ENCODE data around the gene ZNF697.

ZNF697 gene

DNA sequence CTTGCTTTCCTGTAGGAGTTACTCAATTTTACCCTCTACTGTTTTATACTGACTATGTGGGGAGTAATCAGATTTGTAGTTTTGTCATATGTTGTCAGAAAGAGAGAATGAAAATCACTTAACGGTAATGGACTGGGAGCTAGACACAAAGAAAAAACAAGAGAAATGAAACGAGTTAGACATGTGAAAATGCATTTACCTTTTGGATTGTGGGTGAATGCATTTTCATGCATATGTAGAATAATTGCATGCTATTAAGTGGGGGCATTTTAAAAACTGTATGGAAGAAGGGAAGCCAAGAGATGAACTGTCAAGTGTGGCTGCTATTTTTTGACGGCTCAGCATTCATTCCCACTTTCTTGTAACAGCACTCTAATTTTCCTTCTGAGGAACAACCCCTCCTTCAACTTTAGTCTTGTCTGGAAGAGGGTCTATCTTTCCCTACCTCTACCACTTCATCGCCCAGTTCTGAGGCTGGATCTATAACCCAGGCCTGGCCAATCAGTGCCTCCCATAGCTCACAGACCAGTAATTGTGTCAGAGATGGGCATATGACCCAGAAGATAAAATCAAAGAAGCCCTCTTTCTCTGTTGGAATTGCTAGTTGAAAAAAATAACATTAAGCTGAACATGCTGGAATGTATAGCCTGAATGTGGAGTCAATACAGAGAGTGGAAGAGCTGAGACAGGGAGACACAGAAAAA lies 5.2 kb upstream of the ZNF697 start:
- FAIRE-seq (no peak), DNase-seq (ENCODE audit: insufficient read length, low spot score) (no peak)
- no peak for TF ChIP-seq POLR2A (IDR thresholded peaks at IDR 0.05; ENCODE audit: low read depth, low read length)

DNA sequence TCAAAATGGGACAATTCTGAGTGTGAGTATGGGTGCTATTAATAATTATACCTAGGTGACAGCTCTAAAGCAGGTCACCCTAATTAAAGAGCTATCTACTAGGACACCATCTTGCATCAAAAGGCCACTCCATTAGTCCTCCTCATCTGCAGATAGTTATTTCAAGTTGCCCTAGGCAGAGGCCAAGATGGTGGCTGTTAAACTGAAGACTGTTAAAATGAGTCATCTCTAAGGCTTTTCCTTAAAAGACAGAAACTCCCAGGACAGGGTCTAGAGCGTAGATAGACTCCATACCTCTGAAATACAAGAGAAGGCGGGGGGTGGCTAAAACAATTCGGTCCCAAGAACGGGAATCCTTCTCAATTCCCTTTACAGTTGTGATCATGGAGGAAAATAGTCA lies 4.5 kb upstream of the ZNF697 start:
- FAIRE-seq = no peak
- TF ChIP-seq POLR2A (IDR thresholded peaks at IDR 0.05; ENCODE audit: low read depth, low read length) = no peak
- no peak for DNase-seq (ENCODE audit: insufficient read length, low spot score)

DNA sequence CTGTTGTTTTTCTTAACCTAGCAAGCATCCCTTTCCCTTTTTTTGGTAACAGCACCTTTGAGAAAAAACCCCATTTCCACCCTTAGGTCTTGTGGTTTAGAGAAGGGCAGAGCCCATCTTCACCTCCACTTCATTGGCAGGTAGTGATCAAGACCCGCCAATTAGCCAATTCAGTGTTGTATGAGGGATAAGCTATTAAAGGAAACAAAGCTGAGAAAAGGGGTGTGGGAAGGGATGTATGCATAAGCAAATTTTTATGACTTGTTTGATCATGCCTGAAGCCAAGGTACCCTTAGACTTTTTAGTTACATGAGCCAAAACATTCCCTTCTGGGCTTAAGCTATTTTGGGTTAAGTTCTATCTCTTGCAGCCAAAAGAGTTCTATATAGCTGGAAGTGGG lies 3.6 kb upstream of the ZNF697 start:
- TF ChIP-seq POLR2A (IDR thresholded peaks at IDR 0.05; ENCODE audit: low read depth, low read length) = no peak
- DNase-seq (ENCODE audit: insufficient read length, low spot score) (no peak), FAIRE-seq (no peak)

DNA sequence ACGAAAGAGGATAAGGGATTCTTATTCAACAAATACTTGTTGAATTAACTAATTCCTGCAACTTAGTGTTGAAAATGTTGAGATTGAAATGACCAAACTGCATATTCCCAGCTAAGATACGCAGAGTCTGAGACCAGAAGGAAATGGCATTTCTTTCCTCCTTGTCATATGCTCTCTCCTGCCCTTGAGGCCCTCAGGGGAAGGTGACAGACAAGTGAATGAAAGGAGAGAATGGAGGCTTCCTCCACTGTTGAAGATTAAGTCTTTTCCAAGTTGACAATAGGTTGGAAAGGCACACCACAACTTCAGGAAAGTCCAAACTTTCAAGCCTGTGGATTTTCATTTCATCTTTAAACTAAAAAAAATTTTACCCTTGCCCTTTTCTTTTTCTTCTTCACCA lies 3.1 kb upstream of the ZNF697 start:
- DNase-seq (ENCODE audit: insufficient read length, low spot score) (no peak), FAIRE-seq (no peak)
- TF ChIP-seq POLR2A (IDR thresholded peaks at IDR 0.05; ENCODE audit: low read depth, low read length) = no peak

DNA sequence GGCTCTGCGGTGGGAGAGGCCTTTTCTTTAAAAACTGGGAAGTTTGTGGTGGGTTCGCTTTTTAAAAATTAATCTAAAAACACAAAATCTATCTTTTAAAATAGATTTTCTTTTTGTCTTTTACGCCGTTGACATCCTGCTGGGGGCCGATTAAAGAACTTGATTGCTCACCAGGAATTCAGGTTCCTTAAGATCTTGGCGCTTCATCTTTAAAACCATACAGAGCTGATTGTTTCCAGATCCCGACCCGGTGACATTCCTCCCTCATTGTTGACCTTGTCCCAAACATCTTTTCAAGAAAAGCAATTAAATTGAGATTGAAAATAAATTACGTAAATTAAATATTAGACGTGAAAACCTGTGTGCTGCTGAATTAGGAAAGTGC lies 546 bp upstream of the ZNF697 start:
- DNase-seq (ENCODE audit: insufficient read length, low spot score) = no peak
- no peak for FAIRE-seq
- no peak for TF ChIP-seq POLR2A (IDR thresholded peaks at IDR 0.05; ENCODE audit: low read depth, low read length)

DNA sequence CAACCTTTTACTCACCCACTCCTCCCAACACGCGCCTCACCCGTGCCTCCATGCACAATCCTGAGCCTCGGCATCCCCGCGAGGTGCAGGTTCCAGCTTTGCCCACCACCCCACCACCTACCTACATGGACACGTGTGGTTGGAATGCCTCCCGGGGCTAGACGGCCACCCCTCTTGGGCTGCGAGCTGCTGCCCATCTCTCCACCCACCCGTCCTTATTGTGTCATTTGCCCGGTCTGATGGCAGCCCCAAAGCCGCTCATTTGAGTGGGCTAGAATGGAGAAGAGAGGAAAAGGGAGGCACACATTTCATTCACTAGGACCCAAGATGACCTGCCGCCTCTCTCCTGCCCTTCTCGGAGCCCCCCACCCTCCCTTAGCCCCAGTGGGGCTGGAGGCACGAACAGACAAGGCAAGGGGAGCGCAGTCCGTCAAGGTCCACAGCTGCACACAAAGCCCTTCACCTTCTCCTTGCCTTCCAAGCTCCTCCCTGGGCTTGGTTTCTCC lies 785 bp downstream of the ZNF697 start:
- no peak for FAIRE-seq
- no peak for TF ChIP-seq POLR2A (IDR thresholded peaks at IDR 0.05; ENCODE audit: low read depth, low read length)
- no peak for DNase-seq (ENCODE audit: insufficient read length, low spot score)

DNA sequence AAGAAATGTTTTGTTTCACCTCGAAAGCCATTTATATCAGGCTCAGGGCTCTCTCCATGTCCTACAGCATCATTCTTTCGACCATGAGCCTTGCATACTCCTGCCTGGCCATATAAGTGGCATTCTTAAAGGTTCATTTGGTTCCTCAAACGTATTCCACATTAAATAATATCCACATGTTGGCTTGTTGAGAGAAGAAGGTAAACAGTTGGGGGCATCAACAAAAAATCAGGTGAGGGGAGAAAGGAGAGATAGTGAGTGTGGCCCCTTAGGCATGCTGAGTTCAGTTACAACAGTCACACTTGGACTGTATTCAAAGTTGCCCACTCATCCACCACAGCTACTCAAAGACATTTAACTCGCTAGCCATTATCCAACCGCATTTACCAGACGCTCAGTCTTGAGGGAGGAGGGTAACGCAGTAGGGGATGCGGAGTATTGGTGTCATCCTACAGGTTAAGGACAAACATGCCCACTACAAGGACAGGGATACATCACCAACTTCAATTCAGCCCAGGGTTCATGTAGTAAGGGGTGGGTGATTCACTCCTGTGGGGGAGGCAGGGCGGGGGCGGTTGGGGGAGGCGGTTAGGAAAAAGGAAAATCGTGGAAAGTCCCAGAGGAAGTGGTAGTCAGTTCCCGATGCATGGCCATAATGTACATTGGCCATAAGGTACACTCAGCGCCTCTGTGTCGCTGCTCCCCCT lies 1.4 kb downstream of the ZNF697 start:
- no peak for TF ChIP-seq POLR2A (IDR thresholded peaks at IDR 0.05; ENCODE audit: low read depth, low read length)
- FAIRE-seq (peak; percentile 23), DNase-seq (ENCODE audit: insufficient read length, low spot score) (no peak)

GRCh38 chr1:119639109-119639508 lies 9.0 kb downstream of the ZNF697 start:
- FAIRE-seq (no peak), DNase-seq (ENCODE audit: insufficient read length, low spot score) (no peak)
- TF ChIP-seq POLR2A (IDR thresholded peaks at IDR 0.05; ENCODE audit: low read depth, low read length) = no peak

DNA sequence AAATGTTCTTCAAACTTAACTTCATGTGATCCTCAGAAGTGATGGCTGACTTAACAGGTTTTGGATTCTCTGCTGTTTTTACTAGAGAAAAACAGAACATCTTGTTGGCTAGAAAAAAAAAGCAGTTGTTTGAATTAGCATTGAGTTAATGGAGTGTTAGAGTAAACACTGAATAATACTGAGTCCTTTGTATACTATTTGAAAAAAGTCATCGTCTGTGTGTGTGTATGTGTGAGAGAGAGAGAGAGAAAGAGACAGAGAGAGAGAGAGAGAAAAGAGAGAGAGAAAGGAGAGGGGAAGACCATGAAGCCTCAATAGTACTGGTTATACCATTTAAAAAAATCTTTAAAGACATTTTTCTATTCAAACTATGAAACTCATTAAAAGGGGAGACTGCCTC lies 10.4 kb downstream of the ZNF697 start:
- TF ChIP-seq POLR2A (IDR thresholded peaks at IDR 0.05; ENCODE audit: low read depth, low read length) = no peak
- FAIRE-seq (no peak), DNase-seq (ENCODE audit: insufficient read length, low spot score) (no peak)

DNA sequence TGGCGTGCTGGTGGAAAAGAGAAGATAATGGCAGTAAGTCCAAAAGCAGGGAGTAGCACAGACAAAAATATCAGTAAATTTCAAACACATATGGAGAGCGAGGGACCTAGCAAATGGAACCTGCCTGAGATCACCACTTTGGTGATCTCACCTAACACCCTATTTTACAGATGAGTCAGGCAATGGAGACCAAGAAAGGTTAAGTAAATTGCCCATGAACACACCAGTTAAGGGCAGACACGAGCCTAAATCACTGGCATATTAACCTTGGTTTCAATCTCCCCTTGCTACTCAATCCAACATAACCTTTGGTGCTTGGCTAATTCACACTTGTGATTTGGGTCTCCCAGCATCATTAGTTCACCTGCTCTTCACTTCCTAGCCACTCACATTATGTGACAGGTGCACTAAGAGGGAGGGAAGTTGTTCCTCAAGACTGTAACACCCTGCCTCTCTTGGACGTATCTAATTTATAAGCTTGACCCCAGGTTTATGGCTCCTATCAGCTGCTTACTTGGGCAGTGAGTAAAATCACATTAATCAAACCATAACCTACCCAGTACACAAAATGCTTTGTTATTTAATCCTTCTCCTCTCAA lies 11.5 kb downstream of the ZNF697 start:
- no peak for DNase-seq (ENCODE audit: insufficient read length, low spot score)
- FAIRE-seq = no peak
- no peak for TF ChIP-seq POLR2A (IDR thresholded peaks at IDR 0.05; ENCODE audit: low read depth, low read length)

DNA sequence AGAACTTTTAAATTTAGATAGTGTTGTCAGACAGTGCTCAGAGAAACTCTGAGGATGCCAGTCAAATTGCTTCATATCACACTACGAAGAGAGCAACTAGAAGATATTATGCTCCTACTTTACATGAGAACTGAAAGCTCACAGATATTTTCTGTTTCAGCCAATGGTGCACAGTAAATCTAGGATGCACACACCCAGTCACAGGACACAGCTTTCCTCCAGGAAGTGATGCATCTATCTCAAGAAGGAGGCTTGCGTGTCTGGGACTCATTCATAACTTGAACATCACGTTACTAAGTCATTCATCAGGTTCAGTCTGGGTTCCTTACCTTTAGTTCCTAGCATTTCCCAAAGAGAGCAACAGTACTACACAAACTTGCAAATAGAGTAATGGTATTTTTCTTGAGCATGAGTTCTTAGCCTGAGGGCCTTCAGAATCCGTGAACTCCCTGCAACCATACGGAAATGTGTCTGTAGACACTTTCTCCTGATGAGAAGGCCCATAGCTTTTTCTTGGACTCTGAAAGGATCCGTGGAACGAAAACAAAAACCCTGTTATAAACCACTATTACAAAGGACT lies 12.2 kb downstream of the ZNF697 start:
- no peak for TF ChIP-seq POLR2A (IDR thresholded peaks at IDR 0.05; ENCODE audit: low read depth, low read length)
- FAIRE-seq = peak; percentile 36
- no peak for DNase-seq (ENCODE audit: insufficient read length, low spot score)

DNA sequence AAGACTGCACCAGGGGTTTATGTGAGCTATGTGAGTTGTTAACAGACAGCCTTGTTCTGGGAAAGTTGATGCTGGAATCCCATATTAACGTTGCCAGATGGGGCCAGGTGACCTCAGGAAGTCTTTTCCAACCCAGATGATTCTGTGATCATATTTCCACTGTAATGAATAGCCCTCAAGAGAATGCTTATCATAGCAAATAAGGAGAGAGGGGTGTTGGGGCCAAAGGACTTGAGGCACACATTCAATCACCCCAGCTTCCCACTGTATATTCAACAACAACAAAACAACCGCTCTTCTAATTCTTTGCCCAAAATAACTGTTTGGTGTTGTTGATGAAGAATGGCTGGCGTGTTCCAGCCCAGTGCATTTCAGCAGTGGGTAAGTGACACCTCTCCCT lies 14.1 kb downstream of the ZNF697 start:
- TF ChIP-seq POLR2A (IDR thresholded peaks at IDR 0.05; ENCODE audit: low read depth, low read length) = no peak
- DNase-seq (ENCODE audit: insufficient read length, low spot score) (no peak), FAIRE-seq (no peak)

GRCh38 chr1:119633575-119633974 lies 14.5 kb downstream of the ZNF697 start:
- FAIRE-seq = no peak
- DNase-seq (ENCODE audit: insufficient read length, low spot score) = no peak
- TF ChIP-seq POLR2A (IDR thresholded peaks at IDR 0.05; ENCODE audit: low read depth, low read length) = no peak

GRCh38 chr1:119632841-119633240 lies 15.2 kb downstream of the ZNF697 start:
- FAIRE-seq (no peak), DNase-seq (ENCODE audit: insufficient read length, low spot score) (no peak)
- TF ChIP-seq POLR2A (IDR thresholded peaks at IDR 0.05; ENCODE audit: low read depth, low read length) = no peak
